Measurements from ENCODE around the gene S100A11.

The S100A11 gene

GRCh38 chr1:152024223-152024622 lies 12.6 kb downstream of the S100A11 start:
- no peak for DNase-seq (ENCODE audit: low read depth in 1 of 2, low spot score in 1 of 2)
- no peak overlapping the region for H3K27ac ChIP-seq (replicated peaks)

GRCh38 chr1:152023221-152023620 lies 13.6 kb downstream of the S100A11 start:
- no peak overlapping the region for H3K4me3 ChIP-seq (replicated peaks; ENCODE audit: insufficient read depth, low read length)
- no peak for TF ChIP-seq REST (IDR thresholded peaks at IDR 0.05; ENCODE audit: insufficient replicate concordance, low read depth)
- no peak for DNase-seq (ENCODE audit: low read depth in 1 of 2, low spot score in 1 of 2)
- no peaks in the 10 kb centered on the region for H3K27me3 ChIP-seq (ENCODE audit: insufficient read depth, poor library complexity, severe bottlenecking)
- H3K27ac ChIP-seq (replicated peaks), result no peak overlapping the region

More at GRCh38 chr1:152024223-152024622, 12.6 kb downstream of the S100A11 start:
- Histone ChIP-seq H3K27me3 (ENCODE audit: insufficient read depth, poor library complexity, severe bottlenecking) (no peaks in the 10 kb centered on the region), H3K4me3 (replicated peaks; ENCODE audit: insufficient read depth, low read length) (no peak overlapping the region)
- no peak for TF ChIP-seq POLR2AphosphoS5 (IDR thresholded peaks at IDR 0.05; ENCODE audit: low read depth)
- no peak for TF ChIP-seq SPI1 (IDR thresholded peaks at IDR 0.05; ENCODE audit: borderline replicate concordance, low read depth)

- TF ChIP-seq REST (IDR thresholded peaks at IDR 0.05; ENCODE audit: insufficient replicate concordance, low read depth), result no peak
- no peak for TF ChIP-seq CTCF (IDR thresholded peaks at IDR 0.05; ENCODE audit: insufficient read depth, low read length)
- no peak for TF ChIP-seq POLR2AphosphoS5 (IDR thresholded peaks at IDR 0.05; ENCODE audit: low read depth)
- TF ChIP-seq SPI1 (IDR thresholded peaks at IDR 0.05; ENCODE audit: borderline replicate concordance, low read depth), result no peak
- no peak for TF ChIP-seq GABPA (IDR thresholded peaks at IDR 0.05; ENCODE audit: low read depth)
- Histone ChIP-seq H3K27me3 (ENCODE audit: insufficient read depth, poor library complexity, severe bottlenecking) (no peaks in the 10 kb centered on the region), H3K4me3 (replicated peaks; ENCODE audit: insufficient read depth, low read length) (no peak overlapping the region), H3K27ac (replicated peaks) (no peak overlapping the region)
- DNase-seq (ENCODE audit: low read depth in 1 of 2, low spot score in 1 of 2), result no peak
These were observed 14.3 kb downstream of the S100A11 start for GRCh38 chr1:152022474-152022873.

- no peak overlapping the region for H3K4me3 ChIP-seq (replicated peaks; ENCODE audit: insufficient read depth, low read length)
- DNase-seq (ENCODE audit: low read depth in 1 of 2, low spot score in 1 of 2), result no peak
- TF ChIP-seq SPI1 (IDR thresholded peaks at IDR 0.05; ENCODE audit: borderline replicate concordance, low read depth) (no peak), GABPA (IDR thresholded peaks at IDR 0.05; ENCODE audit: low read depth) (no peak), CTCF (IDR thresholded peaks at IDR 0.05; ENCODE audit: insufficient read depth, low read length) (no peak), REST (IDR thresholded peaks at IDR 0.05; ENCODE audit: insufficient replicate concordance, low read depth) (no peak), POLR2AphosphoS5 (IDR thresholded peaks at IDR 0.05; ENCODE audit: low read depth) (no peak)
- no peak overlapping the region for H3K27ac ChIP-seq (replicated peaks)
- H3K27me3 ChIP-seq (ENCODE audit: insufficient read depth, poor library complexity, severe bottlenecking), result no peaks in the 10 kb centered on the region
These were observed 15.2 kb downstream of the S100A11 start for GRCh38 chr1:152021569-152021968.
